GM10248 (cell line): ENCODE data around the gene CTSW.

Source experiments
- CTCF ChIA-PET: fragments of 300-600 bp; sonication (Branson Sonifier 250); formaldehyde crosslinking; extraction: SDS; loops from one replicate; lab custom pipeline; 2021; ENCODE audit warnings: antibody characterized with exemption; lab: Yijun Ruan, JAX
- POLR2A ChIA-PET: fragments of 350-650 bp; sonication (Branson Sonifier 250); formaldehyde crosslinking; extraction: SDS; loops from one replicate; lab custom pipeline; 2020; ENCODE audit warnings: antibody characterized with exemption; lab: Yijun Ruan, JAX
- DNase-seq: peaks from one replicate; pipeline ENCODE4 v3.0.0; 2012; ENCODE audit errors: extremely low spot score
- TF ChIP-seq, protein P1 (sequence below): IDR thresholded peaks from 2 replicates; pipeline ENCODE4 v1.5.1; 2012; ENCODE audit warnings: mild to moderate bottlenecking, low read depth; ENCODE audit errors: extremely low read depth, missing control alignments, control extremely low read depth

The CTSW gene

GRCh38 chr11:65919573-65920371, 40.1 kb downstream of the CTSW start:
- CTCF ChIA-PET, result interaction anchor here (0.6 to 1.4 kb wide), 2 partner anchors 32 to 103 kb away, joined by 3 read pairs; partner anchors contain the start of gene FIBP
- TF ChIP-seq, protein P1, sequence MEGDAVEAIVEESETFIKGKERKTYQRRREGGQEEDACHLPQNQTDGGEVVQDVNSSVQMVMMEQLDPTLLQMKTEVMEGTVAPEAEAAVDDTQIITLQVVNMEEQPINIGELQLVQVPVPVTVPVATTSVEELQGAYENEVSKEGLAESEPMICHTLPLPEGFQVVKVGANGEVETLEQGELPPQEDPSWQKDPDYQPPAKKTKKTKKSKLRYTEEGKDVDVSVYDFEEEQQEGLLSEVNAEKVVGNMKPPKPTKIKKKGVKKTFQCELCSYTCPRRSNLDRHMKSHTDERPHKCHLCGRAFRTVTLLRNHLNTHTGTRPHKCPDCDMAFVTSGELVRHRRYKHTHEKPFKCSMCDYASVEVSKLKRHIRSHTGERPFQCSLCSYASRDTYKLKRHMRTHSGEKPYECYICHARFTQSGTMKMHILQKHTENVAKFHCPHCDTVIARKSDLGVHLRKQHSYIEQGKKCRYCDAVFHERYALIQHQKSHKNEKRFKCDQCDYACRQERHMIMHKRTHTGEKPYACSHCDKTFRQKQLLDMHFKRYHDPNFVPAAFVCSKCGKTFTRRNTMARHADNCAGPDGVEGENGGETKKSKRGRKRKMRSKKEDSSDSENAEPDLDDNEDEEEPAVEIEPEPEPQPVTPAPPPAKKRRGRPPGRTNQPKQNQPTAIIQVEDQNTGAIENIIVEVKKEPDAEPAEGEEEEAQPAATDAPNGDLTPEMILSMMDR, result no peak
- peak; percentile 74 for DNase-seq
- POLR2A ChIA-PET, result no interaction called here

- POLR2A ChIA-PET, result no interaction called here
- CTCF ChIA-PET, result interaction anchor here (0.6 to 1.4 kb wide), 2 partner anchors 32 to 102 kb away, joined by 3 read pairs; partner anchors contain the start of gene FIBP
- DNase-seq, result no peak
- TF ChIP-seq, protein P1, result no peak
These were observed 40.8 kb downstream of the CTSW start for GRCh38 chr11:65920372-65920802.

DNA sequence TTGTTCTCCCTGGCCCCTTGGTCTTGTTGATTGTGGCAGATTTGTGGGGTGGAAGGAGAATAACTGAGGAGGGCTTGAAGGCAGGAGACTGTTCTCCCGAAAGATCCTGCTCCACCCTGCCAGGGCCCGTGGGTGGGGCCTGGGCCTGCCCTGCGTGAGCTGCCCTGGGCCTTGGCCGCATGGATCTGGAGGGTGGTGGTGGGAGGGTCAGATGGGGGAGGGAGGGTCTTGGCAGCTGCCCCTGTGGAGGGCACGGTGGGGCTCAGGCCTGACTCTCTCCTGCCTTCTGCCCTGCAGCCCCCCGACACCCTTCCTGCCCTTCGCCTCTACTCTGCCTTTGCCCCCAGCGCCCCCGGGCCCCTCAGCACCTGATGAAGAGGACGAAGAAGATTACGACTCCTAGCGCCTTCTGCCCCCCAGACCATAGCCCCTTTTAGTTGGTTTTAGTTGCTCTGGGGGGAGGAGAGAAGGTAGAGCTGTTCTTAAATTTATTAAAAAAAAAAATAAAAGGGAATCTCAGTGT, 41.5 kb downstream of the CTSW start:
- ChIA-PET POLR2A (interaction anchor here (1.1 kb wide), 1 partner anchor 31 kb away, joined by 3 read pairs; the partner anchor contains the start of gene CCDC85B), CTCF (interaction anchor here (0.9 to 3.5 kb wide), 4 partner anchors 13 to 248 kb away, joined by 3 to 12 read pairs (median 4); partner anchors contain the start of gene FIBP)
- TF ChIP-seq, protein P1, result no peak
- no peak for DNase-seq

GRCh38 chr11:65921876-65922275, 42.2 kb downstream of the CTSW start:
- TF ChIP-seq, protein P1, result no peak
- POLR2A ChIA-PET, result interaction anchor here (1.1 kb wide), 1 partner anchor 31 kb away, joined by 3 read pairs; the partner anchor contains the start of gene CCDC85B
- DNase-seq, result no peak
- CTCF ChIA-PET, result interaction anchor here (0.9 to 3.5 kb wide), 4 partner anchors 14 to 249 kb away, joined by 3 to 12 read pairs (median 4); partner anchors contain the start of gene FIBP

- no peak for DNase-seq
- ChIA-PET POLR2A (no interaction called here), CTCF (interaction anchor here (0.9 to 3.5 kb wide), 6 partner anchors 11 to 100 kb away, joined by 3 to 15 read pairs (median 4); partner anchors contain the start of gene FIBP)
- TF ChIP-seq, protein P1, result no peak
These were observed 42.9 kb downstream of the CTSW start for GRCh38 chr11:65922565-65922964.

DNA sequence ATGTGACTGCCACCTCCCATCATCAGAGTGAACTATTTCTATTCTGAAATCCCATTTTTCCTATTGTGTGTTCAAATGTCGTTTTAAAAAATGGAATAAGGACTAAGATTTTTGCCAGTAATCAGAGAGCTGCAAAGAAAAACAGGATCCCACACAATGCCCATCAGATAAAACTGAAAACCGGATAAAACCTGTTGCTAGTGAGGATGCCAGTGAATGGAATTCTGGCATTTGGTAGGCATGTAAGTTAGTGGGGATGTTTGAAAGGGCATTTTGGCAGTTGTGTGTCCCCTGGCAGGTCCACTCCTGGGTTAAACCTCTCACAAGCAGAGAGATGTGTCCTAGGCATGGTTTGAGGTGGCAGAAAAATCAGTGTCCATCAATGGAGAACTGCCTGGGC, 45.8 kb downstream of the CTSW start:
- POLR2A ChIA-PET, result no interaction called here
- CTCF ChIA-PET, result interaction anchor here (1.0 kb wide), 1 partner anchor 41 kb away, joined by 3 read pairs; no protein-coding TSS in a partner anchor

More for the DNA sequence above, 45.8 kb downstream of the CTSW start:
- DNase-seq, result no peak
- TF ChIP-seq, protein P1, result no peak
